MCF 10A (cell line): ENCODE results near the gene MT1A. TPM values are rescaled to one million over a fixed set of nuclear protein-coding genes. Genes with fewer than 3 reads are reported as not detected.

ENCODE experiments used
- BruUV-seq: library from RNA; stranded (reverse); fragments of 400-500 nt; replicated peaks from 2 replicates; lab custom pipeline; 2021; lab: Mats Ljungman, UMichigan
- CTCF ChIA-PET: fragments of 300-600 bp; sonication (Branson Sonifier 250); formaldehyde crosslinking; extraction: SDS; loops from one replicate; lab custom pipeline; 2021; ENCODE audit warnings: antibody characterized with exemption, inconsistent platforms; lab: Yijun Ruan, JAX
- POLR2A ChIA-PET: fragments of 300-600, 350-650 bp; sonication (Branson Sonifier 250); formaldehyde crosslinking; extraction: SDS; loops from one replicate; lab custom pipeline; 2020; ENCODE audit warnings: antibody characterized with exemption, inconsistent platforms; lab: Yijun Ruan, JAX
- DNase-seq: peaks from one replicate; pipeline ENCODE4 v3.0.0-alpha.2; 2018; ENCODE audit not compliant: unreplicated experiment
- H3K27ac Mint-ChIP-seq: one replicate; pipeline ENCODE4 v1.8.0; 2022; ENCODE audit warnings: mild to moderate bottlenecking, low read depth, mixed read lengths; ENCODE audit not compliant: unreplicated experiment
- H3K27me3 Mint-ChIP-seq: one replicate; pipeline ENCODE4 v1.8.0; 2022; ENCODE audit warnings: mixed read lengths; ENCODE audit not compliant: insufficient read depth, unreplicated experiment
- H3K36me3 Mint-ChIP-seq: one replicate; pipeline ENCODE4 v1.8.0; 2022; ENCODE audit warnings: mild to moderate bottlenecking, moderate library complexity, mixed read lengths; ENCODE audit not compliant: insufficient read depth, unreplicated experiment
- H3K4me1 Mint-ChIP-seq: one replicate; pipeline ENCODE4 v1.8.0; 2022; ENCODE audit warnings: mixed read lengths; ENCODE audit not compliant: insufficient read depth, unreplicated experiment
- H3K4me3 Mint-ChIP-seq: one replicate; pipeline ENCODE4 v1.8.0; 2022; ENCODE audit warnings: mild to moderate bottlenecking, moderate library complexity, mixed read lengths; ENCODE audit not compliant: unreplicated experiment
- H3K9me3 Mint-ChIP-seq: one replicate; pipeline ENCODE4 v1.8.0; 2022; ENCODE audit warnings: mixed read lengths; ENCODE audit not compliant: unreplicated experiment
- CTCF ChIP-seq: fragments of 200-600 bp; IDR thresholded peaks from one replicate; pipeline ENCODE4 v1.8.0; 2022; ENCODE audit warnings: antibody characterized with exemption, mild to moderate bottlenecking; ENCODE audit not compliant: unreplicated experiment
- intact Hi-C: fragments of 100-400 bp; cut with micrococcal nuclease; formaldehyde crosslinking; loops from 2 replicates; pipeline ENCODE4 v1.14.1; 2022
- total RNA-seq: library from RNA; stranded (reverse); gene quantifications from 2 replicates; pipeline ENCODE4 v1.2.3, GENCODE V29; 2022

Gene MT1A
- total RNA-seq, 1 experiment from 2014 or later: not detected

DNA sequence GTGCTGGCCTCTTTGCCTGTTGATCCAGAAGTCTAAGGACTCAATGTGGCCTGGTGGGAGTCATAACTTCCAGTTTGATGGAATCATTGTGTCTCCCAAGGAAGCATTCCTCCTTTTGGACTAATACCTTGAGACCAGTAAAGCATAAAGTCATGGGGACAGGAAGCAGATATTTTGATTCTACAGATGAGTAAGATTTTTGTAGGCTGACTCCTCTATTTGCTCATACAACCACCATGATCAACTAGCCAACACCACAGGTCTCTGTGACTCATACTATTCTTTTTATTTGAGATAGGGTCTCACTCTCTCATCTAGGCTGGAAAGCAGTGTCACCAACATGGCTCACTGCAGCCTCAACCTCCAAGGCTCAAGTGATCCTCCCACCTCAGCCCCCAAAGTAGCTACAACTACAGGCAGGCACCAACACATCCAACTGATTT lies 23.9 kb upstream of the MT1A start:
- peak; percentile 47 for DNase-seq
- CTCF ChIA-PET: interaction anchor here (0.6 to 1.5 kb wide), 4 partner anchors 9 to 88 kb away, joined by 4 to 5 read pairs (median 4); partner anchors contain the start of gene MT1E
- no peak for TF ChIP-seq CTCF
- BruUV-seq: no TSS peak
- Mint-ChIP-seq H3K36me3 (peaks cover 2% of the 10 kb centered on the region), H3K4me1 (peaks cover 37% of the 10 kb centered on the region), H3K27ac (peak overlapping the region; percentile 49), H3K4me3 (no peak overlapping the region), H3K27me3 (no peaks in the 10 kb centered on the region), H3K9me3 (no peaks in the 10 kb centered on the region)
- POLR2A ChIA-PET: interaction anchor here (0.7 to 15.3 kb wide), 6 partner anchors 8 to 572 kb away, joined by 3 to 1404 read pairs (median 12); partner anchors contain the start of genes MT1E and MT1X
- intact Hi-C loops: no loop called here

- H3K27me3 Mint-ChIP-seq: no peaks in the 10 kb centered on the region
- TF ChIP-seq CTCF: no peak
- CTCF ChIA-PET: interaction anchor here (0.6 to 1.5 kb wide), 4 partner anchors 8 to 87 kb away, joined by 4 to 5 read pairs (median 4); partner anchors contain the start of gene MT1E
- H3K4me1 Mint-ChIP-seq: peaks cover 33% of the 10 kb centered on the region
- peak; percentile 77 for DNase-seq
- BruUV-seq: no TSS peak
- H3K9me3 Mint-ChIP-seq: no peaks in the 10 kb centered on the region
- POLR2A ChIA-PET: interaction anchor here (0.7 to 15.3 kb wide), 7 partner anchors 9 to 202 kb away, joined by 3 to 1404 read pairs (median 9); partner anchors contain the start of genes MT1E, MT1X and NUDT21
- H3K36me3 Mint-ChIP-seq: no peaks in the 10 kb centered on the region
- intact Hi-C loops: no loop called here
- H3K27ac Mint-ChIP-seq: no peak overlapping the region
- no peak overlapping the region for H3K4me3 Mint-ChIP-seq
Observed at GRCh38 chr16:56615353-56615752, 23.1 kb upstream of the MT1A start.

- TF ChIP-seq CTCF: no peak
- no peak for DNase-seq
- no peaks in the 10 kb centered on the region for H3K36me3 Mint-ChIP-seq
- H3K27ac Mint-ChIP-seq: no peak overlapping the region
- peaks cover 20% of the 10 kb centered on the region for H3K4me1 Mint-ChIP-seq
- CTCF ChIA-PET: interaction anchor here (0.7 to 0.9 kb wide), 2 partner anchors 16 to 40 kb away, joined by 3 to 6 read pairs; no protein-coding TSS in a partner anchor
- BruUV-seq: no TSS peak
- H3K27me3 Mint-ChIP-seq: no peaks in the 10 kb centered on the region
- intact Hi-C loops: no loop called here
- POLR2A ChIA-PET: interaction anchor here (2.2 to 15.3 kb wide), 4 partner anchors 7 to 65 kb away, joined by 16 to 1404 read pairs (median 1098); partner anchors contain the start of genes MT1E, MT1X and MT2A
- H3K9me3 Mint-ChIP-seq: no peaks in the 10 kb centered on the region
- peak overlapping the region; percentile 52 for H3K4me3 Mint-ChIP-seq
Observed at GRCh38 chr16:56616608-56617211, 21.8 kb upstream of the MT1A start.
